ENCODE measurements around the gene MFNG. TPM values are rescaled to one million over a fixed set of nuclear protein-coding genes. Genes with fewer than 3 reads are reported as not detected.

Gene MFNG
- total and polyA plus RNA-seq, 2 donors (not counting 1 experiment from before 2014, with no cell fraction given) = 95.9 to 125 TPM

DNA sequence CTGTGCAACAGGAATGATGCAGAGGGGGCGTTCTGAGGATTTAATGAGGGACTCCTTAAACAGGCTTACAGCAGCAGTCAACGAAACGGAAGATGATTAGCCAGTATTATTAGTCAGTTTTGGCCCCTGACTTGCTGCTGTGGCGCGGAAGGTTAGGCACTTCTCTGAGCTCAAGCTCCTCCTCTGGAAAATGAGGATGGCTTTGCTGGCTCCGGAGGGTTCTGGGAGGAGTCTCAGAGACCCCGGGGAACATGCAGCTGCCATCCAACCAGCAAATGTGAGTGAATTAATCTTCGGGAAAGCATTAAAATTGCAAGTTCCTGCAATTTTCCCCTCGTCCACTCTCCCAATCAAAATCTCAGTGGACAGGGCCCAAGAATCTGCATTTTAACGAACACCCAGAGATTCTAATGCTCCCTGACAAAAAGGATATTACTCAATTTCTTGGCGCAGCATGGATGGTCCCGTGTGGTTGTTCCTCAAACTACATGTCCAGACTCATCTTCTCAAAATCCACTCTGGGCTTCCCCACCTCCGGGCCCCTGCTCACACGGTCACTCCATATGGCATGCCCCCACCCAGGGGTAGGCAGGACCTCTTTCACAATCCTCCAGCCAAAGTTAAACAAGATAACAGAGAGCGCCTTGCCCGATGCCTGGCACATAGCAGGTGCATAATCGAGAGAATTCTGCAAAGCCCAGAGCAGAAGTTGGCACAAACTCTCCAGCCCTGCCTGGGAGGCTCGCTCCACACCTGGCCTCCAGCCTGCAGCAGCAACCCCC, 65.3 kb downstream of the MFNG start:
- H3K4me2 ChIP-seq (replicated peaks; ENCODE audit: low read depth, low read length, poor library complexity, severe bottlenecking) = peak overlapping the region; percentile 80
- H3K27ac ChIP-seq (ENCODE audit: low read length in 2 of 2) = no peak overlapping the region
- POLR2A ChIA-PET = no interaction called here
- peaks cover 17 to 20% of the 10 kb centered on the region in 2 donors for H3K4me1 ChIP-seq (ENCODE audit: control insufficient read depth in 2 of 2, insufficient read depth in 2 of 2, low read length in 2 of 2)
- no peak overlapping the region for H3K4me3 ChIP-seq (ENCODE audit: control extremely low read depth in 1 of 5, extremely low read depth in 1 of 5, insufficient read depth in 1 of 5, low read depth in 2 of 5, low read length in 4 of 5)
- H4K20me1 ChIP-seq (ENCODE audit: control insufficient read depth, insufficient read depth, low read length, poor library complexity, severe bottlenecking) = no peaks in the 10 kb centered on the region
- DNase-seq (no peak), ATAC-seq (ENCODE audit: low read depth) (no peak)
- peaks cover 26% of the 10 kb centered on the region for H3K4me1 Mint-ChIP-seq
- TF ChIP-seq, protein P1, sequence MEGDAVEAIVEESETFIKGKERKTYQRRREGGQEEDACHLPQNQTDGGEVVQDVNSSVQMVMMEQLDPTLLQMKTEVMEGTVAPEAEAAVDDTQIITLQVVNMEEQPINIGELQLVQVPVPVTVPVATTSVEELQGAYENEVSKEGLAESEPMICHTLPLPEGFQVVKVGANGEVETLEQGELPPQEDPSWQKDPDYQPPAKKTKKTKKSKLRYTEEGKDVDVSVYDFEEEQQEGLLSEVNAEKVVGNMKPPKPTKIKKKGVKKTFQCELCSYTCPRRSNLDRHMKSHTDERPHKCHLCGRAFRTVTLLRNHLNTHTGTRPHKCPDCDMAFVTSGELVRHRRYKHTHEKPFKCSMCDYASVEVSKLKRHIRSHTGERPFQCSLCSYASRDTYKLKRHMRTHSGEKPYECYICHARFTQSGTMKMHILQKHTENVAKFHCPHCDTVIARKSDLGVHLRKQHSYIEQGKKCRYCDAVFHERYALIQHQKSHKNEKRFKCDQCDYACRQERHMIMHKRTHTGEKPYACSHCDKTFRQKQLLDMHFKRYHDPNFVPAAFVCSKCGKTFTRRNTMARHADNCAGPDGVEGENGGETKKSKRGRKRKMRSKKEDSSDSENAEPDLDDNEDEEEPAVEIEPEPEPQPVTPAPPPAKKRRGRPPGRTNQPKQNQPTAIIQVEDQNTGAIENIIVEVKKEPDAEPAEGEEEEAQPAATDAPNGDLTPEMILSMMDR (IDR thresholded peaks at IDR 0.05) = no peak
- TF ChIP-seq EZH2 (IDR thresholded peaks at IDR 0.05; ENCODE audit: borderline replicate concordance, insufficient read depth, low read depth, low read length, poor library complexity, severe bottlenecking) = no peak
- H3K9me3 Mint-ChIP-seq (ENCODE audit: insufficient read depth) = no peaks in the 10 kb centered on the region
- H3K4me3 Mint-ChIP-seq = peak overlapping the region; percentile 90
- CTCF ChIA-PET = interaction anchor here (1.0 kb wide), 1 partner anchor 9 kb away, joined by 5 read pairs; no protein-coding TSS in a partner anchor
- H3K27me3 Mint-ChIP-seq = peaks cover 69% of the 10 kb centered on the region
- H3K79me2 ChIP-seq (ENCODE audit: control insufficient read depth, insufficient read depth, low read length) = no peaks in the 10 kb centered on the region
- H3K9me3 ChIP-seq (ENCODE audit: control extremely low read depth in 1 of 3, control insufficient read depth in 2 of 3, insufficient read depth in 1 of 3, low read length in 2 of 3) = peaks cover 0 to 5% (median 0%) of the 10 kb centered on the region in 3 donors
- WGBS (ENCODE audit: insufficient coverage) = 42% methylated on average over 18 of the region's 18 CpGs
- no peaks in the 10 kb centered on the region for H3K36me3 ChIP-seq (replicated peaks in 1 of 2; ENCODE audit: control extremely low read depth in 1 of 2, control insufficient read depth in 1 of 2, extremely low read depth in 1 of 2, insufficient read depth in 2 of 2, low read length in 1 of 2)
- H3K9ac ChIP-seq (ENCODE audit: low read length) = peak overlapping the region; percentile 49
- intact Hi-C loops (cut with micrococcal nuclease) = no loop called here
- H3K27ac Mint-ChIP-seq = no peak overlapping the region
- peaks cover 0 to 64% (median 18%) of the 10 kb centered on the region in 4 experiments for H3K27me3 ChIP-seq (replicated peaks in 1 of 4; ENCODE audit: control extremely low read depth in 1 of 4, control insufficient read depth in 3 of 4, insufficient read depth in 4 of 4, low read length in 3 of 4)
- peak overlapping the region; percentile 46 for H2AFZ ChIP-seq (ENCODE audit: insufficient read depth, low read depth, low read length, poor library complexity, severe bottlenecking)

All from B cell (primary cell).